Tibial nerve (tissue), 4 donors: ENCODE data around the gene SPATS2L. TPM values are rescaled to one million over a fixed set of nuclear protein-coding genes. Genes with fewer than 3 reads are reported as not detected.

Source experiments
- DNase-seq, 2 donors: peaks; one replicate each; pipeline ENCODE4 v3.0.0-alpha.2; 2019; ENCODE audit warnings: low spot score in 2 of 2
- H3K27ac ChIP-seq, 4 donors: fragments of 200-600 bp; sonication (generic) in 3 of 4; one replicate each; pipeline ENCODE4 v1.5.1; 2017 to 2019; ENCODE audit warnings: mild to moderate bottlenecking in 1 of 4
- H3K27me3 ChIP-seq, 2 donors: fragments of 200-600 bp; sonication (generic) in 1 of 2; one replicate each; pipeline versions ENCODE4 v1.5.1 to v1.6.0; 2017 to 2019
- H3K36me3 ChIP-seq, 3 donors: fragments of 200-600 bp; sonication (generic); one replicate each; pipeline ENCODE4 v1.5.1; 2018 to 2019
- H3K4me1 ChIP-seq, 4 donors: fragments of 200-600 bp; sonication (generic) in 3 of 4; one replicate each; pipeline ENCODE4 v1.5.1; 2017 to 2019
- H3K4me3 ChIP-seq, 4 donors: fragments of 200-600 bp; sonication (generic) in 3 of 4; one replicate each; pipeline ENCODE4 v1.5.1; 2017 to 2019; ENCODE audit warnings: mild to moderate bottlenecking in 1 of 4, moderate library complexity in 1 of 4
- H3K9me3 ChIP-seq, 4 donors: fragments of 200-600 bp; sonication (generic) in 3 of 4; one replicate each; pipeline ENCODE4 v1.5.1; 2017 to 2019
- EP300 ChIP-seq, 2 donors: sonication (generic); formaldehyde crosslinking; IDR thresholded peaks; one replicate each; pipeline ENCODE4 v1.6.1; 2017; ENCODE audit warnings: antibody characterized with exemption in 2 of 2, mild to moderate bottlenecking in 1 of 2
- POLR2A ChIP-seq, 2 donors: fragments of 450-650 bp; IDR thresholded peaks; one replicate each; pipeline ENCODE4 v1.6.1; 2017; ENCODE audit warnings: antibody characterized with exemption in 2 of 2, mild to moderate bottlenecking in 2 of 2, moderate library complexity in 2 of 2
- WGBS, 2 donors: methylation state at CpG; one replicate each; pipeline ENCODE4 v1.1.5; 2018; 5-methylcytosine and 5-hydroxymethylcytosine counted together
- total RNA-seq, 4 donors: library from RNA; depleted of rRNA; stranded (reverse); fragments of >200 nt; gene quantifications; one replicate each; pipeline ENCODE4 v1.1.0, GENCODE V29; 2016
- TF ChIP-seq, protein P1 (sequence below), 5 experiments: fragments of 200-600 bp in 3 of 5; fragments of 450-650 bp in 2 of 5; sonication (generic) in 3 of 5; IDR thresholded peaks; one replicate each; pipeline ENCODE4 v1.5.1; 2016 to 2019; ENCODE audit warnings: antibody characterized with exemption in 5 of 5, mild to moderate bottlenecking in 3 of 5, moderate library complexity in 2 of 5

Gene SPATS2L
- total RNA-seq, 4 donors from 2014 or later = 50.9 to 74.1 (median 57.2) TPM

DNA sequence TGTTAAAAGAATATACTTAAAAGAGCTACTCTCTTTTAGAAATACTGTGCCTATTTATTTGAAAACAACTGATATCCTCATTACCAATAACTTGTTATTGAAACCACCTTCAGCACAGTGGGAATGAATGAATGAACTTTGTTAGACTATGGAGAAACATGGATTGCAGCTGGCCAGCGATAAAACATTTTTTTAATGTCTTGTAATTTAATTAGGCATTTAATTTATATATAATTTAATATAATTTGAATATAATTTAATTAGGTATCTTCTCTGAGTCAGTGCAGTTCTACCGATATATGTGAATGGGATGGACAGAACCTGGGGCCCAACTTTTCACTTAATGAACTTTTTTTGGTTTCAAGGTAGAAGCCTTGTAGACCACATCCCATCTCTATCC is 109.0 kb downstream of the SPATS2L start:
- no peaks in the 10 kb centered on the region for H3K27me3 ChIP-seq
- no peak overlapping the region for H3K4me3 ChIP-seq
- H3K4me1 ChIP-seq = no peaks in the 10 kb centered on the region
- peaks cover 0 to 38% (median 0%) of the 10 kb centered on the region in 3 donors for H3K36me3 ChIP-seq
- DNase-seq = no peak
- 98 to 99% methylated on average over 2 of the region's 2 CpGs for WGBS, 2 donors
- no peaks in the 10 kb centered on the region for H3K9me3 ChIP-seq
- no peak overlapping the region for H3K27ac ChIP-seq
- TF ChIP-seq EP300 (IDR thresholded peaks at IDR 0.05) (no peak), POLR2A (IDR thresholded peaks at IDR 0.05) (no peak)
- TF ChIP-seq, protein P1, sequence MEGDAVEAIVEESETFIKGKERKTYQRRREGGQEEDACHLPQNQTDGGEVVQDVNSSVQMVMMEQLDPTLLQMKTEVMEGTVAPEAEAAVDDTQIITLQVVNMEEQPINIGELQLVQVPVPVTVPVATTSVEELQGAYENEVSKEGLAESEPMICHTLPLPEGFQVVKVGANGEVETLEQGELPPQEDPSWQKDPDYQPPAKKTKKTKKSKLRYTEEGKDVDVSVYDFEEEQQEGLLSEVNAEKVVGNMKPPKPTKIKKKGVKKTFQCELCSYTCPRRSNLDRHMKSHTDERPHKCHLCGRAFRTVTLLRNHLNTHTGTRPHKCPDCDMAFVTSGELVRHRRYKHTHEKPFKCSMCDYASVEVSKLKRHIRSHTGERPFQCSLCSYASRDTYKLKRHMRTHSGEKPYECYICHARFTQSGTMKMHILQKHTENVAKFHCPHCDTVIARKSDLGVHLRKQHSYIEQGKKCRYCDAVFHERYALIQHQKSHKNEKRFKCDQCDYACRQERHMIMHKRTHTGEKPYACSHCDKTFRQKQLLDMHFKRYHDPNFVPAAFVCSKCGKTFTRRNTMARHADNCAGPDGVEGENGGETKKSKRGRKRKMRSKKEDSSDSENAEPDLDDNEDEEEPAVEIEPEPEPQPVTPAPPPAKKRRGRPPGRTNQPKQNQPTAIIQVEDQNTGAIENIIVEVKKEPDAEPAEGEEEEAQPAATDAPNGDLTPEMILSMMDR (IDR thresholded peaks at IDR 0.05) = no peak

DNA sequence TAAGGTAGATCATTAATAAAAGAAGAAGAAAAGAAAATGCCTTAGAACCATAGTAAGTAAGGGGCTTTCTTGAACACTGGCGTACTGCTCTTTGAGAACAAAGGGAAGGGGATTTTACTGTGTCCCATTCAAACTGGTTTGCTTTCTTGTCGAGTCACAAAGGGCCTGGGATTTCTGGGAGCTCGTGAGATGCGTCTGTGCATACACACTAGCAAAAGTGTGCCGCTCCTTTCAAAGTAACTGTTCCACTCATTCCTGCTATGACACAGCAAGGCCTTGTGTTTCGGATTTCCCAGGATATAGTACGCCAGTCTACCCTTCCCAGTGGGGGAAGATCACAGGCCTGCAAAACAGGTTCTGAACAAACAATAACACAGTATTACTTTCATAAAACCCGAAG is 110.4 kb downstream of the SPATS2L start:
- Histone ChIP-seq H3K9me3 (no peaks in the 10 kb centered on the region), H3K27me3 (no peaks in the 10 kb centered on the region), H3K4me3 (no peak overlapping the region), H3K36me3 (peaks cover 0 to 50% (median 0%) of the 10 kb centered on the region in 3 donors), H3K4me1 (no peaks in the 10 kb centered on the region), H3K27ac (no peak overlapping the region)
- no peak for TF ChIP-seq EP300 (IDR thresholded peaks at IDR 0.05)
- TF ChIP-seq, protein P1 (IDR thresholded peaks at IDR 0.05) = no peak
- TF ChIP-seq POLR2A (IDR thresholded peaks at IDR 0.05) = no peak
- WGBS, 2 donors = 82 to 85% methylated on average over 8 of the region's 8 CpGs
- DNase-seq = no peak

DNA sequence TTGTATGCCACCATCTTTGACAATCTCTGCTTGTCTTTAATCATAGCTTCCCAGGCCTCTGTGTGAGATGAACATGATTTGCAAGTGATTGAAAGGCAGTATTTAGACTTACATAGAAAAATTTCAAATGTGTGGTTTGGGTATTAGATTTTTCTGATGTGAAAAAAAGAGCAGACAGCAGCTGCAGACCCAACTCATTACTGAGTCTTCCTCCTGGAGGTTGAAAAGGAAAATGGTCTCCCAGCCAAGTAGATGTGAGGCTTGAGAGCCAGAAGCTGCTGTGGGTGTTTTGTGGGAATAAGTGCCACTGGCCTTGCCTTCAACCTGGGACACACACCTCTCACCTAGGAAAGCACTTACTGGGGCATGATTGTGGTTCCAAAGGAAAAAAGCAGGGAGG is 110.9 kb downstream of the SPATS2L start:
- H3K4me3 ChIP-seq = no peak overlapping the region
- H3K27me3 ChIP-seq = no peaks in the 10 kb centered on the region
- H3K36me3 ChIP-seq = peaks cover 0 to 55% (median 0%) of the 10 kb centered on the region in 3 donors
- TF ChIP-seq, protein P1 (IDR thresholded peaks at IDR 0.05) = no peak
- no peak for TF ChIP-seq EP300 (IDR thresholded peaks at IDR 0.05)
- TF ChIP-seq POLR2A (IDR thresholded peaks at IDR 0.05) = no peak
- DNase-seq = no peak
- no peaks in the 10 kb centered on the region for H3K4me1 ChIP-seq
- no peak overlapping the region for H3K27ac ChIP-seq
- no peaks in the 10 kb centered on the region for H3K9me3 ChIP-seq

DNA sequence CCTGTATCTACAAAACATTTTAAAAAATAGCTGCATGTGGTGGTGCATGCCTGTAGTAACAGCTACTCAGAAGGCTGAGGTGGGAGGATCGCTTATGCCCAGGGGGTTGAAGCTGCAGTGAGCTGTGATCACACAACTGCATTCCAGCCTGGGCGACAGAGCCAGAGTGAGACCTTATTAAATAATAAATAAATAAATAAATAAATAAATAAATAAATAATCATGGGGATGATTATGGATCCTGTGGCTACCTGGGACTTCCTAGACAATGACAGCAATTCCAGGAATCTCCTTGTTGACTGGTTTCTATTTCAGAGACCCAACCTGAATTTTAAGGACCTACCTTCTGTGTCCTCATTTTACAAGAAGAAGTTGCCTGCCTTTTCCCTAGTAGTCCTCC is 111.9 kb downstream of the SPATS2L start:
- no peak overlapping the region for H3K27ac ChIP-seq
- no peaks in the 10 kb centered on the region for H3K27me3 ChIP-seq
- WGBS, 2 donors = 99 to 100% methylated on average over 2 of the region's 2 CpGs
- TF ChIP-seq POLR2A (IDR thresholded peaks at IDR 0.05) (no peak), EP300 (IDR thresholded peaks at IDR 0.05) (no peak)
- TF ChIP-seq, protein P1 (IDR thresholded peaks at IDR 0.05) = no peak
- no peaks in the 10 kb centered on the region for H3K9me3 ChIP-seq
- H3K4me3 ChIP-seq = no peak overlapping the region
- no peaks in the 10 kb centered on the region for H3K4me1 ChIP-seq
- peaks cover 0 to 56% (median 0%) of the 10 kb centered on the region in 3 donors for H3K36me3 ChIP-seq
- no peak for DNase-seq

DNA sequence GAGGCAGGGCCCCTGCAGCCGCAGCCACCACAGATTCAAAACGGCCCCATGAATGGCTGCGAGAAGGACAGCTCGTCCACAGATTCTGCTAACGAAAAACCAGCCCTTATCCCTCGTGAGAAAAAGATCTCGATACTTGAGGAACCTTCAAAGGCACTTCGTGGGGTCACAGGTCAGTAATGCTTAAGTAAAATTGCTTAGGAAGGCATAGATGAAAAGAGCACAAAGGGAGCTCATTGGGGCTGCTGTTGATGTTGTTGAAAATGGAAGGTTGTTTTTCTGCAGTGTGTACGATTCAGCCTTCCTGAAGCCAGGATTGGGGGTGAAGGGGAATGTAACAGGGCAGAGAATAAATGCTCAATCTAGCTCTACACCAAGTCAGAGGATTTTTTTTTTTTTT is 112.8 kb downstream of the SPATS2L start:
- no peaks in the 10 kb centered on the region for H3K9me3 ChIP-seq
- DNase-seq = no peak
- H3K27ac ChIP-seq = no peak overlapping the region
- peaks cover 0 to 50% (median 0%) of the 10 kb centered on the region in 3 donors for H3K36me3 ChIP-seq
- H3K4me3 ChIP-seq = no peak overlapping the region
- no peaks in the 10 kb centered on the region for H3K27me3 ChIP-seq
- no peaks in the 10 kb centered on the region for H3K4me1 ChIP-seq
- no peak for TF ChIP-seq EP300 (IDR thresholded peaks at IDR 0.05)
- TF ChIP-seq, protein P1 (IDR thresholded peaks at IDR 0.05) = no peak
- no peak for TF ChIP-seq POLR2A (IDR thresholded peaks at IDR 0.05)
- 72 to 77% methylated on average over 9 of the region's 9 CpGs for WGBS, 2 donors
